PC-3 (cell line): Measurements from ENCODE around the gene ARMC5.

Source experiments
- EZH2 ChIP-seq: fragments of 300-600 bp; sonication (generic); IDR thresholded peaks from one replicate; pipeline ENCODE4 v1.6.1; 2017; ENCODE audit warnings: antibody characterized with exemption, mild to moderate bottlenecking, low read length; ENCODE audit not compliant: unreplicated experiment
- EZH2phosphoT487 ChIP-seq: fragments of 300-600 bp; sonication (generic); IDR thresholded peaks from 2 replicates; pipeline ENCODE4 v1.6.1; 2018; ENCODE audit warnings: mild to moderate bottlenecking, antibody characterized with exemption, low read length, borderline replicate concordance

DNA sequence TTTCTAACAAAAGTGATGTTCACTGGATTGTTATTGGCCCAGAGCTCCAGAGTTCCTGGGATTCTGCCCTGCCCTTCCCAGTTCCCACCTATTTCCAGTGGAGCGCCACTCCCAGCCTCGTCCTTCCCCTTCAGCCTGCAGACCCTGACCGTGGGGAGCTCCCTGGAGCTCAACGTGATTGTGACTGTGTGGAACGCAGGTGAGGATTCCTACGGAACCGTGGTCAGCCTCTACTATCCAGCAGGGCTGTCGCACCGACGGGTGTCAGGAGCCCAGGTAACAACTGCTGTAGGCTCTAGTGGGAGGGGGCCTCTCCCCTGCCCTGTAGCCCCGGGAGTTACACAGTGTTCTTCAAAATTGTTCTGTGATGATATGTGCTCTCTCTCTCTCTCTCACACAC lies 42.9 kb upstream of the ARMC5 start:
- TF ChIP-seq EZH2phosphoT487: no peak
- no peak for TF ChIP-seq EZH2
